Lower lobe of right lung (tissue), 2 donors: ENCODE measurements around the gene NUP210L. TPM values are rescaled to one million over a fixed set of nuclear protein-coding genes. Genes with fewer than 3 reads are reported as not detected.

Source experiments
- ATAC-seq, 2 donors: fragments of 200-7000 bp; cut with Tn5 transposase; one replicate each; pipeline ENCODE4 v1.9.1; 2020 to 2022; ENCODE audit warnings: mild to moderate bottlenecking in 2 of 2, moderate library complexity in 2 of 2
- DNase-seq: peaks from one replicate; pipeline ENCODE4 v3.0.0-alpha.2; 2020
- H3K27ac ChIP-seq: fragments of 200-600 bp; one replicate; pipeline ENCODE4 v1.8.0; 2022
- H3K27me3 ChIP-seq: fragments of 200-600 bp; one replicate; pipeline ENCODE4 v1.8.0; 2022; ENCODE audit warnings: low read depth
- H3K36me3 ChIP-seq: fragments of 200-600 bp; one replicate; pipeline ENCODE4 v1.8.0; 2022; ENCODE audit warnings: mild to moderate bottlenecking
- H3K4me1 ChIP-seq: fragments of 200-600 bp; one replicate; pipeline ENCODE4 v1.8.0; 2022
- H3K4me3 ChIP-seq: fragments of 200-600 bp; one replicate; pipeline ENCODE4 v1.8.0; 2022; ENCODE audit warnings: mild to moderate bottlenecking
- H3K9me3 ChIP-seq: fragments of 200-600 bp; one replicate; pipeline ENCODE4 v1.8.0; 2022
- CTCF ChIP-seq: fragments of 200-600 bp; IDR thresholded peaks from one replicate; pipeline ENCODE4 v1.8.0; 2022; ENCODE audit warnings: antibody characterized with exemption, mild to moderate bottlenecking
- intact Hi-C: fragments of 100-400 bp; cut with DNase I; formaldehyde crosslinking; loops from one replicate; pipeline ENCODE4 v1.11.0; 2022
- total RNA-seq: library from RNA; stranded (reverse); fragmentation: NEBNext Ultra II Directional; extraction: Animal tissue kit (Norgen Biotek cat#: 25700); gene quantifications from one replicate; pipeline ENCODE4 v1.2.1, GENCODE V29; 2021
- donor health status: DM: no; HTN: yes; CAD: no; lungs with severe emphysema.

Gene NUP210L
- total RNA-seq, 1 donor from 2014 or later = 1.7 TPM

GRCh38 chr1:154176337-154176736, 21.5 kb upstream of the NUP210L start:
- peak overlapping the region; percentile 4 for H3K4me3 ChIP-seq
- no peak for TF ChIP-seq CTCF
- H3K4me1 ChIP-seq = peaks cover 63% of the 10 kb centered on the region
- no peaks in the 10 kb centered on the region for H3K27me3 ChIP-seq
- no peaks in the 10 kb centered on the region for H3K9me3 ChIP-seq
- intact Hi-C loops = no loop called here
- ATAC-seq = peak; percentile 59 to 70
- peak overlapping the region; percentile 46 for H3K27ac ChIP-seq
- no peak for DNase-seq
- H3K36me3 ChIP-seq = peaks cover 74% of the 10 kb centered on the region

GRCh38 chr1:154174654-154175053, 19.8 kb upstream of the NUP210L start:
- Histone ChIP-seq H3K27ac (no peak overlapping the region), H3K36me3 (peaks cover 91% of the 10 kb centered on the region), H3K4me1 (peaks cover 46% of the 10 kb centered on the region), H3K27me3 (no peaks in the 10 kb centered on the region), H3K4me3 (no peak overlapping the region), H3K9me3 (no peaks in the 10 kb centered on the region)
- intact Hi-C loops = no loop called here
- no peak for DNase-seq
- no peak for ATAC-seq
- TF ChIP-seq CTCF = no peak

GRCh38 chr1:154171880-154172279, 17.0 kb upstream of the NUP210L start:
- peaks cover 93% of the 10 kb centered on the region for H3K36me3 ChIP-seq
- DNase-seq (no peak), ATAC-seq (no peak)
- H3K4me3 ChIP-seq = no peak overlapping the region
- TF ChIP-seq CTCF = no peak
- no peaks in the 10 kb centered on the region for H3K27me3 ChIP-seq
- peaks cover 19% of the 10 kb centered on the region for H3K4me1 ChIP-seq
- no peak overlapping the region for H3K27ac ChIP-seq
- H3K9me3 ChIP-seq = no peaks in the 10 kb centered on the region
- intact Hi-C loops = no loop called here

- no peak overlapping the region for H3K4me3 ChIP-seq
- ATAC-seq = peak; percentile 66 to 73
- intact Hi-C loops = no loop called here
- H3K27me3 ChIP-seq = no peaks in the 10 kb centered on the region
- peaks cover 100% of the 10 kb centered on the region for H3K36me3 ChIP-seq
- no peak overlapping the region for H3K27ac ChIP-seq
- H3K4me1 ChIP-seq = peaks cover 12% of the 10 kb centered on the region
- H3K9me3 ChIP-seq = no peaks in the 10 kb centered on the region
- TF ChIP-seq CTCF = no peak
- DNase-seq = no peak
Measured at GRCh38 chr1:154171223-154171583, 16.3 kb upstream of the NUP210L start.

- no peak overlapping the region for H3K4me3 ChIP-seq
- ATAC-seq = peak in 1 of 2 donors; percentile 34
- intact Hi-C loops = no loop called here
- no peak for TF ChIP-seq CTCF
- no peaks in the 10 kb centered on the region for H3K9me3 ChIP-seq
- H3K27ac ChIP-seq = peak overlapping the region; percentile 2
- H3K4me1 ChIP-seq = peaks cover 7% of the 10 kb centered on the region
- H3K27me3 ChIP-seq = no peaks in the 10 kb centered on the region
- H3K36me3 ChIP-seq = peaks cover 100% of the 10 kb centered on the region
- no peak for DNase-seq
Measured at GRCh38 chr1:154170547-154171222, 15.8 kb upstream of the NUP210L start.
